Measurements from ENCODE around the gene MCRIP1. TPM values are rescaled to one million over a fixed set of nuclear protein-coding genes. Genes with fewer than 3 reads are reported as not detected.

Gene MCRIP1
- total and polyA plus RNA-seq, 2 experiments from 2014 or later: 66.1 to 118 TPM

DNA sequence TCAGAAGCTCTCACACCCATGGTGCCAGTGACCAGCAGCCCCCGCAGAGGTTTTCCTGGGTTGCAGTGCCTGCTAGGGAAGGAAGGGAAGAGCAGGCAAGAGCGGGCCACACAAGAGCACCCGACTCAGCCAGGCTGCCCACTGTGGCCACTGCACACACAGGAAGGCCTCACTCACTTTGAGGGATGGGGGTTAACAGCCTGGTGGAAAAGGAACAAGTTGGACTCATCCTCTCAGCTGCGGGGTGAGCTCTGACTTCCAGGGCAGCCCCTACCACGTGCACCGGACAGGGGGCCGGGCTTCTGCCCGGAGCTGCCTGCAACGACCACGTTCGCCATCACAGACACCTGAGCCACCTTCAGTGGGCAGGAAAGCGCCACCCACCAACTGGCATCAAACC is 19.1 kb upstream of the MCRIP1 start:
- no peak overlapping the region for H3K27ac ChIP-seq
- H3K9me3 ChIP-seq (ENCODE audit: low read depth): no peaks in the 10 kb centered on the region
- no peak overlapping the region for H3K4me3 ChIP-seq
- no peak overlapping the region for H2AFZ ChIP-seq
- WGBS (ENCODE audit: low lambda C conversion rate, missing lambda C conversion rate): 98% methylated on average over 12 of the region's 12 CpGs
- peaks cover 53% of the 10 kb centered on the region for H3K79me2 ChIP-seq
- H3K27me3 ChIP-seq: no peaks in the 10 kb centered on the region
- H3K36me3 ChIP-seq (replicated peaks; ENCODE audit: insufficient read depth, low read depth): no peaks in the 10 kb centered on the region
- no peak for TF ChIP-seq EZH2 (IDR thresholded peaks at IDR 0.05; ENCODE audit: borderline replicate concordance)
- TF ChIP-seq EZH2phosphoT487 (IDR thresholded peaks at IDR 0.05; ENCODE audit: low read depth, severe bottlenecking, unreplicated experiment): no peak
- TF ChIP-seq, protein P1, sequence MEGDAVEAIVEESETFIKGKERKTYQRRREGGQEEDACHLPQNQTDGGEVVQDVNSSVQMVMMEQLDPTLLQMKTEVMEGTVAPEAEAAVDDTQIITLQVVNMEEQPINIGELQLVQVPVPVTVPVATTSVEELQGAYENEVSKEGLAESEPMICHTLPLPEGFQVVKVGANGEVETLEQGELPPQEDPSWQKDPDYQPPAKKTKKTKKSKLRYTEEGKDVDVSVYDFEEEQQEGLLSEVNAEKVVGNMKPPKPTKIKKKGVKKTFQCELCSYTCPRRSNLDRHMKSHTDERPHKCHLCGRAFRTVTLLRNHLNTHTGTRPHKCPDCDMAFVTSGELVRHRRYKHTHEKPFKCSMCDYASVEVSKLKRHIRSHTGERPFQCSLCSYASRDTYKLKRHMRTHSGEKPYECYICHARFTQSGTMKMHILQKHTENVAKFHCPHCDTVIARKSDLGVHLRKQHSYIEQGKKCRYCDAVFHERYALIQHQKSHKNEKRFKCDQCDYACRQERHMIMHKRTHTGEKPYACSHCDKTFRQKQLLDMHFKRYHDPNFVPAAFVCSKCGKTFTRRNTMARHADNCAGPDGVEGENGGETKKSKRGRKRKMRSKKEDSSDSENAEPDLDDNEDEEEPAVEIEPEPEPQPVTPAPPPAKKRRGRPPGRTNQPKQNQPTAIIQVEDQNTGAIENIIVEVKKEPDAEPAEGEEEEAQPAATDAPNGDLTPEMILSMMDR (IDR thresholded peaks at IDR 0.05; ENCODE audit: poor library complexity): no peak
- H3K4me1 ChIP-seq (ENCODE audit: insufficient read depth): no peaks in the 10 kb centered on the region
- no peak overlapping the region for H3K4me2 ChIP-seq
- H4K20me1 ChIP-seq (ENCODE audit: insufficient read depth, poor library complexity, severe bottlenecking): peaks cover 46% of the 10 kb centered on the region
- DNase-seq (ENCODE audit: low spot score): no peak
- no peaks in the 10 kb centered on the region for H3K9me2 ChIP-seq (replicated peaks; ENCODE audit: insufficient read depth)

DNA sequence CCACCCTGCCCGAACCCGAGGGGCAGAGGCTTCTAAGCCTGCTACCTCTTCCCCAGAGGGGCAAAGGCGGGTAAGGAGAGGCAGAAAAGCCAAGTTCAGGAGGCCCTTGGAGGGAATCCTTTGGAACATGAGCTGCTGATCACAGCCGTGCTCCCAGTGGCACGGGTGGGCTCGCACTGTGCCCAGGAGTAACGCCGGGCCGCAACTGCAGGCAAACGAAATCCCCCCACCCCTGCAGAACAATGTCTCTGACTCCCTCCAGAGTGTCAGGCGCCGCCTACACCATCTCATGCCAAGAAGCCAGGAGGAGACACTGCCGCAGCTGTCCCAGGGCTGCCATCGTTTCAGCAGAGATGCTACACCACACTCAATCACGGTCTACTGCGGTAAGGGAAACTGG is 18.3 kb upstream of the MCRIP1 start:
- Histone ChIP-seq H2AFZ (no peak overlapping the region), H3K4me2 (no peak overlapping the region), H3K27me3 (no peaks in the 10 kb centered on the region), H3K4me3 (no peak overlapping the region), H3K9me3 (ENCODE audit: low read depth) (no peaks in the 10 kb centered on the region), H3K79me2 (peaks cover 45% of the 10 kb centered on the region), H3K36me3 (replicated peaks; ENCODE audit: insufficient read depth, low read depth) (no peaks in the 10 kb centered on the region), H3K4me1 (ENCODE audit: insufficient read depth) (no peaks in the 10 kb centered on the region), H3K9me2 (replicated peaks; ENCODE audit: insufficient read depth) (no peaks in the 10 kb centered on the region), H3K27ac (no peak overlapping the region), H4K20me1 (ENCODE audit: insufficient read depth, poor library complexity, severe bottlenecking) (peaks cover 38% of the 10 kb centered on the region)
- WGBS (ENCODE audit: low lambda C conversion rate, missing lambda C conversion rate): 98% methylated on average over 16 of the region's 16 CpGs
- no peak for DNase-seq (ENCODE audit: low spot score)
- TF ChIP-seq EZH2 (IDR thresholded peaks at IDR 0.05; ENCODE audit: borderline replicate concordance): no peak
- TF ChIP-seq, protein P1 (IDR thresholded peaks at IDR 0.05; ENCODE audit: poor library complexity): no peak
- TF ChIP-seq EZH2phosphoT487 (IDR thresholded peaks at IDR 0.05; ENCODE audit: low read depth, severe bottlenecking, unreplicated experiment): no peak

GRCh38 chr17:81849457-81849856 is 16.4 kb upstream of the MCRIP1 start:
- H3K27ac ChIP-seq: no peak overlapping the region
- no peaks in the 10 kb centered on the region for H3K4me1 ChIP-seq (ENCODE audit: insufficient read depth)
- no peak overlapping the region for H3K4me2 ChIP-seq
- H3K9me3 ChIP-seq (ENCODE audit: low read depth): no peaks in the 10 kb centered on the region
- H3K27me3 ChIP-seq: no peaks in the 10 kb centered on the region
- 97% methylated on average over 12 of the region's 12 CpGs for WGBS (ENCODE audit: low lambda C conversion rate, missing lambda C conversion rate)
- DNase-seq (ENCODE audit: low spot score): no peak
- peaks cover 27% of the 10 kb centered on the region for H3K79me2 ChIP-seq
- TF ChIP-seq EZH2phosphoT487 (IDR thresholded peaks at IDR 0.05; ENCODE audit: low read depth, severe bottlenecking, unreplicated experiment) (no peak), EZH2 (IDR thresholded peaks at IDR 0.05; ENCODE audit: borderline replicate concordance) (no peak)
- TF ChIP-seq, protein P1 (IDR thresholded peaks at IDR 0.05; ENCODE audit: poor library complexity): no peak
- no peaks in the 10 kb centered on the region for H3K36me3 ChIP-seq (replicated peaks; ENCODE audit: insufficient read depth, low read depth)
- H3K9me2 ChIP-seq (replicated peaks; ENCODE audit: insufficient read depth): no peaks in the 10 kb centered on the region
- peaks cover 27% of the 10 kb centered on the region for H4K20me1 ChIP-seq (ENCODE audit: insufficient read depth, poor library complexity, severe bottlenecking)
- H2AFZ ChIP-seq: no peak overlapping the region
- H3K4me3 ChIP-seq: no peak overlapping the region
